HEK293 (cell line): ENCODE measurements around the gene EXOC2.

ENCODE experiments used
- CTCF ChIA-PET: fragments of 350-600 bp; formaldehyde crosslinking; extraction: SDS; loops from one replicate; lab custom pipeline; 2021; ENCODE audit warnings: antibody characterized with exemption; lab: Yijun Ruan, JAX
- POLR2A ChIA-PET: fragments of 300-600 bp; formaldehyde crosslinking; extraction: SDS; loops from one replicate; lab custom pipeline; 2020; ENCODE audit warnings: antibody characterized with exemption, inconsistent platforms; lab: Yijun Ruan, JAX
- H3K27ac ChIP-seq: fragments of 200-500 bp; sonication (Bioruptor generic); 2 replicates; pipeline ENCODE4 v1.5.1; 2014; ENCODE audit warnings: low read depth, low read length, control low read depth, inconsistent platforms; ENCODE audit errors: extremely low read depth
- H3K36me3 ChIP-seq, 2 experiments: fragments of 200-500 bp in 1 of 2; sonication (Bioruptor generic) in 1 of 2; 1 replicate in 1 of 2; 2 replicates in 1 of 2; pipeline ENCODE4 v1.5.1; 2014 to 2017; ENCODE audit warnings: inconsistent platforms in 2 of 2, low read length in 2 of 2; ENCODE audit not compliant: control insufficient read depth in 2 of 2, insufficient read depth in 1 of 2
- H3K4me1 ChIP-seq: fragments of 200-500 bp; sonication (Bioruptor generic); 2 replicates; pipeline ENCODE4 v1.5.1; 2014; ENCODE audit warnings: mild to moderate bottlenecking, low read length, inconsistent platforms; ENCODE audit not compliant: control insufficient read depth, insufficient read depth
- H3K4me3 ChIP-seq: 2 replicates; pipeline ENCODE4 v1.5.1; 2011; ENCODE audit warnings: low read depth, mild to moderate bottlenecking, control low read depth, low read length, moderate library complexity
- H3K9me3 ChIP-seq: fragments of 200-500 bp; sonication (Bioruptor generic); 2 replicates; pipeline ENCODE4 v1.5.1; 2014; ENCODE audit warnings: low read depth, low read length, inconsistent platforms; ENCODE audit not compliant: control insufficient read depth, insufficient read depth
- BCL11A ChIP-seq: fragments of 450-650 bp; formaldehyde crosslinking; IDR thresholded peaks from 2 replicates; pipeline ENCODE4 v1.5.1; 2016; ENCODE audit warnings: low read depth, missing biosample characterization, missing genetic modification characterization
- KLF1 ChIP-seq: fragments of 450-650 bp; formaldehyde crosslinking; IDR thresholded peaks from 2 replicates; pipeline ENCODE4 v1.5.1; 2016; ENCODE audit warnings: missing biosample characterization, missing genetic modification characterization
- KLF8 ChIP-seq: fragments of 450-650 bp; formaldehyde crosslinking; IDR thresholded peaks from 2 replicates; pipeline ENCODE4 v1.5.1; 2016; ENCODE audit warnings: missing biosample characterization, missing genetic modification characterization
- MEIS1 ChIP-seq: sonication (generic); formaldehyde crosslinking; IDR thresholded peaks from 2 replicates; pipeline ENCODE4 v1.8.1; 2022; ENCODE audit warnings: missing genetic modification reagents, mild to moderate bottlenecking, borderline replicate concordance
- RBAK ChIP-seq: fragments of 450-650 bp; formaldehyde crosslinking; IDR thresholded peaks from 2 replicates; pipeline ENCODE4 v1.5.1; 2016; ENCODE audit warnings: missing biosample characterization, missing genetic modification characterization
- WT1 ChIP-seq: fragments of 450-650 bp; formaldehyde crosslinking; IDR thresholded peaks from 2 replicates; pipeline ENCODE4 v1.5.1; 2016; ENCODE audit warnings: missing biosample characterization, missing genetic modification characterization
- ZBTB8A ChIP-seq: fragments of 450-650 bp; formaldehyde crosslinking; IDR thresholded peaks from 2 replicates; pipeline ENCODE4 v1.5.1; 2016; ENCODE audit warnings: missing biosample characterization, missing genetic modification characterization
- ZNF10 ChIP-seq: fragments of 450-650 bp; formaldehyde crosslinking; IDR thresholded peaks from 2 replicates; pipeline ENCODE4 v1.5.1; 2017; ENCODE audit warnings: missing biosample characterization, missing genetic modification characterization
- ZNF133 ChIP-seq: fragments of 450-650 bp; formaldehyde crosslinking; IDR thresholded peaks from 2 replicates; pipeline ENCODE4 v1.5.1; 2016; ENCODE audit warnings: missing biosample characterization, missing genetic modification characterization
- ZNF157 ChIP-seq: fragments of 450-650 bp; formaldehyde crosslinking; IDR thresholded peaks from 2 replicates; pipeline ENCODE4 v1.5.1; 2016; ENCODE audit warnings: missing biosample characterization, missing genetic modification characterization
- ZNF202 ChIP-seq: fragments of 450-650 bp; formaldehyde crosslinking; IDR thresholded peaks from 2 replicates; pipeline ENCODE4 v1.5.1; 2016; ENCODE audit warnings: missing biosample characterization, missing genetic modification characterization, borderline replicate concordance
- ZNF266 ChIP-seq: fragments of 450-650 bp; formaldehyde crosslinking; IDR thresholded peaks from 2 replicates; pipeline ENCODE4 v1.5.1; 2016; ENCODE audit warnings: missing biosample characterization, missing genetic modification characterization, low read depth
- ZNF391 ChIP-seq: fragments of 450-650 bp; formaldehyde crosslinking; IDR thresholded peaks from 2 replicates; pipeline ENCODE4 v1.5.1; 2016; ENCODE audit warnings: low read depth, missing biosample characterization, missing genetic modification characterization, borderline replicate concordance
- ZNF423 ChIP-seq: fragments of 450-650 bp; formaldehyde crosslinking; IDR thresholded peaks from 2 replicates; pipeline ENCODE4 v1.5.1; 2016; ENCODE audit warnings: missing biosample characterization, missing genetic modification characterization
- ZNF473 ChIP-seq: fragments of 450-650 bp; formaldehyde crosslinking; IDR thresholded peaks from 2 replicates; pipeline ENCODE4 v1.5.1; 2017; ENCODE audit warnings: missing biosample characterization, missing genetic modification characterization
- ZNF530 ChIP-seq: fragments of 450-650 bp; formaldehyde crosslinking; IDR thresholded peaks from 2 replicates; pipeline ENCODE4 v1.5.1; 2016; ENCODE audit warnings: low read depth, missing biosample characterization, missing genetic modification characterization
- ZNF561 ChIP-seq: fragments of 450-650 bp; IDR thresholded peaks from 2 replicates; pipeline ENCODE4 v1.5.1; 2018; ENCODE audit warnings: missing biosample characterization, missing genetic modification characterization, borderline replicate concordance
- ZNF600 ChIP-seq: fragments of 450-650 bp; formaldehyde crosslinking; IDR thresholded peaks from 2 replicates; pipeline ENCODE4 v1.5.1; 2016; ENCODE audit warnings: missing biosample characterization, missing genetic modification characterization
- ZNF791 ChIP-seq: fragments of 450-650 bp; formaldehyde crosslinking; IDR thresholded peaks from 2 replicates; pipeline ENCODE4 v1.5.1; 2016; ENCODE audit warnings: missing biosample characterization, missing genetic modification characterization
- TF ChIP-seq, protein P1 (sequence below): fragments of 450-650 bp; formaldehyde crosslinking; IDR thresholded peaks from 2 replicates; pipeline ENCODE4 v1.5.1; 2016; ENCODE audit warnings: missing biosample characterization, missing genetic modification characterization
- TF ChIP-seq, protein P2 (sequence below): fragments of 450-650 bp; formaldehyde crosslinking; IDR thresholded peaks from 2 replicates; pipeline ENCODE4 v1.5.1; 2016; ENCODE audit warnings: missing biosample characterization, missing genetic modification characterization
- TF ChIP-seq, protein P3 (sequence below): fragments of 450-650 bp; formaldehyde crosslinking; IDR thresholded peaks from 2 replicates; pipeline ENCODE4 v1.5.1; 2016; ENCODE audit warnings: missing biosample characterization, missing genetic modification characterization

The EXOC2 gene

DNA sequence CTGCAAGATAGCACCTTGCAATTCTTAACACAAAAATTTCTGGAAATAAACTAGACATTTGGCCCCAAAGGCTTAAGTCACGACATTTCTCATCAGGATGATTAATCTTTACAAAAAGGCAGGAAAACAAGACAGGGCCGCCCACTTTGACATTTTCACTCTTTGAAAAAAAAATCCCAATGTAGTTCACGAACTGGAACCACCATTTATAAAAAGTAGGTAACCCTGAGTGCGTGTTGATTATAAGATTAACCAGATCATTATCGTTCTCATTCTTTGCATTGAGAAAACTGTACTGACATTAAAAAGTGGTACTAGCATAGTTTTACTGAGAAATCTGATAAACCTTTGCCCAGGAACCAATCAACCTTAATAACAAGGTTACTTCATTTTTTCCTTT, 144.8 kb downstream of the EXOC2 start:
- H3K4me1 ChIP-seq: 0 out of 2 replicates have a peak, but pooled peaks cover 3% of the 10 kb centered on the region
- TF ChIP-seq ZNF530 (tag by site-specific recombination) (no peak), ZNF600 (tag by site-specific recombination) (no peak), KLF8 (tag by site-specific recombination) (no peak), ZNF391 (tag by site-specific recombination) (no peak), WT1 (tag by site-specific recombination) (no peak), ZNF561 (tag by site-specific recombination) (no peak), ZNF202 (tag by site-specific recombination) (no peak), ZNF423 (tag by site-specific recombination) (no peak)
- TF ChIP-seq, protein P1, sequence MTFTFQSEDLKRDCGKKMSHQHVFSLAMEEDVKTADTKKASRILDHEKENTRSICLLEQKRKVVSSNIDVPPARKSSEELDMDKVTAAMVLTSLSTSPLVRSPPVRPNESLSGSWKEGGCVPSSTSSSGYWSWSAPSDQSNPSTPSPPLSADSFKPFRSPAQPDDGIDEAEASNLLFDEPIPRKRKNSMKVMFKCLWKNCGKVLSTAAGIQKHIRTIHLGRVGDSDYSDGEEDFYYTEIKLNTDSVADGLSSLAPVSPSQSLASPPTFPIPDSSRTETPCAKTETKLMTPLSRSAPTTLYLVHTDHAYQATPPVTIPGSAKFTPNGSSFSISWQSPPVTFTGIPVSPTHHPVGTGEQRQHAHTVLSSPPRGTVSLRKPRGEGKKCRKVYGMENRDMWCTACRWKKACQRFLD (tag by site-specific recombination): no peak
- TF ChIP-seq, all 188 proteins: peak for 0
- no peak overlapping the region for H3K27ac ChIP-seq
- ChIA-PET POLR2A (no interaction called here), CTCF (no interaction called here)
- no peak overlapping the region for H3K4me3 ChIP-seq
- H3K9me3 ChIP-seq: no peaks in the 10 kb centered on the region
- H3K36me3 ChIP-seq: peaks cover 6 to 38% of the 10 kb centered on the region in 2 experiments

DNA sequence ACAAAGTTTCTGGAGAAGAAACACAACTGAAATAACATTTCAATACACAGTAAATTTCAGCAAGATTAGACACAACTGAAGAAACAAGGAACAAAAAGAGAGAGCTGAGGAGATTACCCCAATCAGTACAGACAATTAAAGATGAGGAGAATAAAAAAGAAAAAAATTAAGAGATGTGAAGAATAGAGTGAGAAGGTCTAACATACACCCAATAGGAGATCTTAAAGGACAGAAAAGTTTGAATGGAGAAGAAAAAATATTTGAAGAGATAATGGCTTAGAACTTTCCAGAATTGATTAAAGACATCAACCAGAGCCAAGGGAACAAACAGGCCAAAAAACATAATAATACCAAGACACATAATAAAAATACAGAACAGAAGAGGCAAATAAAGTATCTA, 152.4 kb downstream of the EXOC2 start:
- ChIA-PET CTCF (interaction anchor here (0.9 kb wide), 1 partner anchor 11 kb away, joined by 3 read pairs; no protein-coding TSS in a partner anchor), POLR2A (no interaction called here)
- TF ChIP-seq RBAK: no peak
- TF ChIP-seq ZNF133 (tag by site-specific recombination): peak; percentile 99
- TF ChIP-seq MEIS1 (CRISPR knock-in tag): no peak
- TF ChIP-seq ZNF157 (tag by site-specific recombination): no peak
- Histone ChIP-seq H3K9me3 (no peaks in the 10 kb centered on the region), H3K4me1 (no peaks in the 10 kb centered on the region), H3K27ac (no peak overlapping the region), H3K4me3 (no peak overlapping the region), H3K36me3 (peaks cover 10 to 38% of the 10 kb centered on the region in 2 experiments; a peak in 2 of 3 replicates)

DNA sequence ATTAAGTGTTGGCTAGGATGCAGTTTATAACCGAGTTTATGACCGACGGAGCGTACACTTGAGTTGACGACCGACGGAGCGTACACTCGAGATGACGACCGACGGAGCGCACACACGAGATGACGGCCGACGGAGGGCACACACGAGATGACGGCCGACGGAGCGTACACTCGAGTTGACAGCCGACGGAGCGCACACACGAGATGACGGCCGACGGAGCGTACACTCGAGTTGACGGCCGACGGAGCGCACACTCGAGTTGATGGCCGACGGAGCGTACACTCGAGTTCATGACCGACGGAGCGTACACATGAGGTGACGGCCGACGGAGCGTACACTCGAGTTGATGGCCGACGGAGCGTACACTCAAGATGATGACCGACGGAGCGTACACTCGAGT, 155.8 kb downstream of the EXOC2 start:
- H3K4me3 ChIP-seq: no peak overlapping the region
- POLR2A ChIA-PET: no interaction called here
- H3K36me3 ChIP-seq: peaks cover 7 to 23% of the 10 kb centered on the region in 2 experiments; a peak in 2 of 3 replicates
- no peaks in the 10 kb centered on the region for H3K9me3 ChIP-seq
- H3K27ac ChIP-seq: no peak overlapping the region
- TF ChIP-seq ZNF791 (tag by site-specific recombination): no peak
- no peak for TF ChIP-seq ZNF266
- TF ChIP-seq ZBTB8A (tag by site-specific recombination): no peak
- TF ChIP-seq, protein P2, sequence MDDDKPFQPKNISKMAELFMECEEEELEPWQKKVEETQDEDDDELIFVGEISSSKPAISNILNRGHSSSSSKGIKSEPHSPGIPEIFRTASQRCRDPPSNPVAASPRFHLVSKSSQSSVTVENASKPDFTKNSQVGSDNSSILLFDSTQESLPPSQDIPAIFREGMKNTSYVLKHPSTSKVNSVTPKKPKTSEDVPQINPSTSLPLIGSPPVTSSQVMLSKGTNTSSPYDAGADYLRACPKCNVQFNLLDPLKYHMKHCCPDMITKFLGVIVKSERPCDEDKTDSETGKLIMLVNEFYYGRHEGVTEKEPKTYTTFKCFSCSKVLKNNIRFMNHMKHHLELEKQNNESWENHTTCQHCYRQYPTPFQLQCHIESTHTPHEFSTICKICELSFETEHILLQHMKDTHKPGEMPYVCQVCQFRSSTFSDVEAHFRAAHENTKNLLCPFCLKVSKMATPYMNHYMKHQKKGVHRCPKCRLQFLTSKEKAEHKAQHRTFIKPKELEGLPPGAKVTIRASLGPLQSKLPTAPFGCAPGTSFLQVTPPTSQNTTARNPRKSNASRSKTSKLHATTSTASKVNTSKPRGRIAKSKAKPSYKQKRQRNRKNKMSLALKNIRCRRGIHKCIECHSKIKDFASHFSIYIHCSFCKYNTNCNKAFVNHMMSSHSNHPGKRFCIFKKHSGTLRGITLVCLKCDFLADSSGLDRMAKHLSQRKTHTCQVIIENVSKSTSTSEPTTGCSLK (tag by site-specific recombination): no peak
- TF ChIP-seq, protein P3, sequence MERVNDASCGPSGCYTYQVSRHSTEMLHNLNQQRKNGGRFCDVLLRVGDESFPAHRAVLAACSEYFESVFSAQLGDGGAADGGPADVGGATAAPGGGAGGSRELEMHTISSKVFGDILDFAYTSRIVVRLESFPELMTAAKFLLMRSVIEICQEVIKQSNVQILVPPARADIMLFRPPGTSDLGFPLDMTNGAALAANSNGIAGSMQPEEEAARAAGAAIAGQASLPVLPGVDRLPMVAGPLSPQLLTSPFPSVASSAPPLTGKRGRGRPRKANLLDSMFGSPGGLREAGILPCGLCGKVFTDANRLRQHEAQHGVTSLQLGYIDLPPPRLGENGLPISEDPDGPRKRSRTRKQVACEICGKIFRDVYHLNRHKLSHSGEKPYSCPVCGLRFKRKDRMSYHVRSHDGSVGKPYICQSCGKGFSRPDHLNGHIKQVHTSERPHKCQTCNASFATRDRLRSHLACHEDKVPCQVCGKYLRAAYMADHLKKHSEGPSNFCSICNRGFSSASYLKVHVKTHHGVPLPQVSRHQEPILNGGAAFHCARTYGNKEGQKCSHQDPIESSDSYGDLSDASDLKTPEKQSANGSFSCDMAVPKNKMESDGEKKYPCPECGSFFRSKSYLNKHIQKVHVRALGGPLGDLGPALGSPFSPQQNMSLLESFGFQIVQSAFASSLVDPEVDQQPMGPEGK (tag by site-specific recombination): no peak
- TF ChIP-seq ZNF10 (tag by site-specific recombination): no peak
- no peak for TF ChIP-seq KLF1 (tag by site-specific recombination)
- no peak for TF ChIP-seq BCL11A (tag by site-specific recombination)
- no peak for TF ChIP-seq ZNF473 (tag by site-specific recombination)
- no peaks in the 10 kb centered on the region for H3K4me1 ChIP-seq
- CTCF ChIA-PET: interaction anchor here (1.1 kb wide), 1 partner anchor 348 kb away, joined by 3 read pairs; no protein-coding TSS in a partner anchor
